Parietal lobe (tissue), 1 donor: ENCODE data around the gene ZNF432. TPM values are rescaled to one million over a fixed set of nuclear protein-coding genes. Genes with fewer than 3 reads are reported as not detected.

Experiments
- total RNA-seq: library from RNA; depleted of rRNA; stranded (reverse); fragments of >200 nt; gene quantifications from one replicate; pipeline ENCODE4 v1.2.3, GENCODE V29; 2014

Gene ZNF432
- total RNA-seq, result 33.8 TPM

DNA sequence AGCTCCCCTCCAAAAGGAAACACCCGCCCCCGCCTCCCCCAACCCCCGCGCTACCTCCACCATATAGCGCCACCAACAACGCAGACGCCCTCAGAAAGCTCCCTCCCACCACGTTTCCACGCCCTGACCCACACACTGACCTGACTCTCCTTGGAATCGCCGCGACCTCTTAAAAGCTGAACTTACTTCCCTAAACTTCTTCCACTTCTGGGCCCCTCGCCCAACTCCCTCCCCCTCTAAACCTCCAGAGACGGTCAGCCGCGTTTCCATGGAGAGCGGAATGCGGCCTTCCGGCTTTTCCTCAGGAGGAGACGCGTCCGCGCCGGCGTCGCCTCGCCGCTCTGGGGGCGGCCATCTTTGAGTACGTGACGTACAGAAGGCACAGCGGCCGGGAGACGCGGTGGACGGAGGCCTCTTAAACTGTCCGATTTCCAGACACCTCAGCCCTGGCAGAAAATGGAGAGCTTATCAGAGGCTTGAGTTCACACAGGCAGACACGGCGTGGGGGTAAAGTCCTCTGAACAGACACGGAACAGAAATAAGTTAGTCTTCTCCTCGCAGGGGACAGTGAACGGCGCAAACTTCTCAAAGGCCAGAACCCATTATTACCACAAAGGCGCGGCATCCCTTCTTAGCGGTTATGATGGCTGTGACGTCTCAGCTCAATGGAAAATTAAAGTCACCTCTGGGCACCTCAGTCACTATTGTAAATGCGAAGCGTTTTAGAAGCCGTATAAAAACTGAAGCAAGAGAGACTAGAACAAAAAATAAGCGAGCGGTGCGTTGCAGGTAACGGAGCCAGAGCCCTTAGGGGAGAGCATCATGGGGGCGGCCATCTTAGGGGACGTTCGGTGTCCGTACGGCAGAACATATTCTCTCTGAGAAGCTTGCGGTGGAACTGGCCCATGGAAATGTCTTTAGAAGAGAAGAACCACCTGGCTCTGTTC lies at the start of gene ZNF432:
ZNF432 (minus strand) TSS at position 284 of the 947 bp plus-strand sequence. CDS start 1,970 bp downstream, outside the sequence.

DNA sequence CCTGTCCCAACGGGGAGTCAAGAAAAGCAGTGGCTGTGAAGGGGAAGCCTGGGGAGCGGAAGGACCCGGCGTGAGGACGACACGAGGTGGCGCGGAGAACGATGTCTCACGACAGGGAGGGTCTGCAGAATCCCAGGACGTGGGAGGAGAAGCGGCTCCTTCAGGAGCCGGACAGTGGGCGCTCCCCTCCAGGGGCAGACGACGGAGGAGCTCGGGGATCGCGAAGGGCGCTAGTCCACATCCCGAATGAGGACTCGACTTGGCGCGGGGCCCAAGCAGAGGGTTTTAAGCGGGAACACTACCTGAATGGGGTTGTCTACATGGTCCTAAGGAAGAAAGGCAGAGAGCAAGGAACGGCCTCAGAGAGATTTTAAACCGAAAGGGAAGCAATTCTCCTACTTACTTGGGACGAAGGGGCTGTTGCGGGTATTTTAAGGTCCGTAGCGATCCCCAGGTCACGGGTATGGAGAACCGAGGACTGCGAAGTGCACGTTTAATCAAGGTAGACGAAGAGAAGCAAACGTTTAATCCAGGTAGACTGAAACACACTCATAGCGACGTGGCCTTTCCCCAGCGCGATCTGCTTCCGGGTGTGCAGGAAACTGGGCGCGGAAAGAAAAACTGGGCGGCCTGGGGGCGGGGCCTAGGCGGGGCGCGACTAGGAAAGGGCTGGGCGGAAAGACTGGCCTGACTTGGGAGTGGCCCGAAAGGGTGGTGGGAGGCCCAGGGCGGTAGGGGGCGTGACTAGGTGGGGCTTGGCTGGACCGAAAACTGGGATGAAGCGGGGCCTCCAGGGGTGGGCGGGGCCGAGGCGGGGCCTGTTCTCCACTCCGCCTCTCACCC lies 46.8 kb upstream of the ZNF432 start, which contains the start of gene ZNF841:
ZNF841 (minus strand) TSS at position 594 of the 843 bp plus-strand sequence. CDS start 10,964 bp downstream, outside the sequence.

DNA sequence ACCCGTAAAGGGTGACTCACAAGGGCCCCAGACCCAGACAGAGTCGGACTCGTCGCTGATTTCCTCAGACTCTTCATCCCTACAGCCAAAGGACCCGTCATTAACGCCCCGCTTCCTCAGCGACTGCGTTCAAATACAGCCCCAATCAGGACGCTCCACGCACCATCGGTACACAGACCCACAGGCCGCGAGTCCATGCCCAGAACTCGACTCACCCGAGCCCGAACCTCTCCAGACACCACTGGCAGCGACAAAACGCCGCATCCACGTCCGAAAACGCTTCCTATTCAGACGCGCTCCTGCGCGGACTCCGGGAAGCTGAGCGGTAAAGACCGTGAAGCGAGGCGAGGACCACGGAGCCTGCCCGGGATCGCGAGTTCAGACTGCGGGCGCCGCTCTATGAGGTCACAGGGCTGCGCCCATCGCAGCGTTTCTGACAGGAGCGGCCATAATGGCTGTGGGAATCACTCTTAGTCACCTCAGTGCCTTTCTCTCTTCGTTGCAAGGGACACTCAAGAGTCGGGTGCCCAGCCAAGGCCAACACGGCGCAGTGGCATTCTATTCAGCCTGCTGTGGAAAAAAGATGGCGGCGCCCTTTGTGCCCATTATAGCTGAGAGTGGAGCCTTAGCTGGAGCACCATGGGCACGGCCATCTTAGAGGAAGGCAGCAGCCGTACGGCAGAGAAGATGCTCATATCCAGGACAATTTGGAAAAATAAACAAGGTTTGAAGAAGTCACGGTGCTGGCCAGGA lies 20.4 kb downstream of the ZNF432 start, which contains the start of gene ZNF614:
ZNF614 (minus strand) TSS at position 353 of the 753 bp plus-strand sequence. CDS start 2,634 bp downstream, outside the sequence.

DNA sequence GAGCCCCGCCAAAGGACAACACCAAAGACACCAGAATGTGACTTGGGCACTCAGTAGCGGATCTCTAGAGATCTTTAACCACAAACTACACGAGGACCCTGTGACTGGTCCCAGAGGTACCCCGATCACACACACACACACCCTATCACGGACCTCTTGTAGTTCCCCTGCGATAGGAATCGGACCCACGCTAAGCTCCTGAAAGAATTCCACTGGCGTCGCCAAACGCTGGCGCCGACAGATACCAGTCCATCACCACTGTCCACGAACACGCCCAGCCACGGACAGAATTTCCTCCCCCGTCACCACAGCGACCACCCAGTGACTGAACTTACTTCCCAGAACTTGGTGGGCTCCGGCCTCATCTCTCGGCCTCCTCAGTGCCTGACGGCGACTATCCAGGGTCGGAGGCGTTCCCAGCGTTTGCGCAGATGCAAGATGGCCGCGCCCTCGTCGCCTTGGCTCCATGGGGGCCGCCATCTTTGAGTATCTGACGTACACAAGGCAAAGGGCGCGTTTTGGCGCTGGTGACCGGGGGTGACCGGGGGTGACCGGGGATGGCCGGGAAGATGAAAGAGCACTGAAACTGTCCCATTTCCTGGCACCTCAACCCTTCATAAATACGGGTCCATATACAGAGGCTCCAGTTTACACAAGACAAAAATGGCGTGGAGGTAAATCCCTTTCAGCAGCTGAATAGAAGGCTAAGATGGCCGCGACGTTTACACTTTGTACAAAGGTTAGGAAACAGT lies 40.7 kb downstream of the ZNF432 start, which contains the start of gene ZNF615:
ZNF615 (minus strand) TSS at position 406 of the 752 bp plus-strand sequence. CDS start 4,500 bp downstream, outside the sequence.

DNA sequence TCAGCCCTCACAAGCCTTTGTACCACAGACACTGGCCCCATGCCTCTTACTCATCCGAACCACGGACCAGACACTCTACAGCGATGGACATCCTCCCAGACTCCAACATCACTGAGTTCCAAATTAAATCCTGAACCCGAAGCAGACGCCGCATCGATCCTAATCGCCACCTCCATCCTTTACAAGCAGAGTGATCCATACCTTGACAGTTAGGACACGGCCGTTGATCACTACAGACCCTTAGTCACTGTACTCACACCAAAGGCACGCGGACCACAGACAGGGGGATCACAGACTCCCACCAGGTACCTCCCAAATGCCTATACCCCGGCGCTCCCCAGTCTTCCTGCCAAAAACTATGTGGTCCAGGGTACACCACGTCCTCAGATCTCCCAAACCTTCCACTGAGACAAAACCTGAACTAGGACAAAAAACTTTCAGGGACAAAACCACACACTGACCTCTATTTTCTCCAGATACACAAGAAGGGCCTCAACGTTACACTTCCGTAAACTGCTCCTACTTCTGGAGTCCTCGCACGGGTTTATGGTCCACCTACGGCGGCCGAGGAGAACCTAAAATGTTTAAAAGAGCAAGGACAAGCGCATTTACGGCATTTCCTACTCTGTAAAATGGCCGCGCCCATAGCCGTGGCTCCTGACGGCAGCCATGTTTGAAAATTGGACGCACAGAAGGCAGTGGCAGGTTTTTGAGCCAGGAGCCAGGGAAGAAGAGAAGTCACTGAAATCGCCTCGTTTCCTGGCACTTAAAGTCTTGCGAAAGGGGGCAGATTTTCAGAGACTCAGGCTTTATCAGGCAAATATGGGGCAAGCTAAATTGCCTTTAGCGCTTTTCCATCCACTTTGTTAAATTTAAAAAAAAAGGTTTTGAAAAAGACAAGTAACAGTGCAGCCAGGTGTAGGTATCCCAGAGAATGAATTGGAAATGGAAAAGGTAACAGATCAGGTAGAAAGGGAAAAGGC lies 62.0 kb downstream of the ZNF432 start, which contains the start of gene ZNF350:
ZNF350 (minus strand) TSS at position 532 of the 983 bp plus-strand sequence. CDS start 12,480 bp downstream, outside the sequence.

Other genes starting within 250 kb of the ZNF432 start
- 78.3 TPM for gene ZNF577, start 160.9 kb downstream of the ZNF432 start, total RNA-seq
- 47.3 TPM for gene ZNF649, start 143.8 kb downstream of the ZNF432 start, total RNA-seq
- gene ZNF613, start 121.4 kb downstream of the ZNF432 start, total RNA-seq, result 18.5 TPM
- 21.9 TPM for gene ZNF350, start 62.0 kb downstream of the ZNF432 start, total RNA-seq
- 31.3 TPM for gene ZNF615, start 40.6 kb downstream of the ZNF432 start, total RNA-seq
- gene ZNF614, start 20.5 kb downstream of the ZNF432 start, total RNA-seq, result 29.1 TPM
- gene ZNF841, start 46.9 kb upstream of the ZNF432 start, total RNA-seq, result 68.9 TPM
- 35.1 TPM for gene ZNF616, start 91.1 kb upstream of the ZNF432 start, total RNA-seq
- gene ZNF836, start 122.8 kb upstream of the ZNF432 start, total RNA-seq, result 48.2 TPM
- 286 TPM for gene PPP2R1A, start 141.2 kb upstream of the ZNF432 start, total RNA-seq
- gene ZNF766, start 220.7 kb upstream of the ZNF432 start, total RNA-seq, result 19.1 TPM
- 14.7 TPM for gene ZNF480, start 248.3 kb upstream of the ZNF432 start, total RNA-seq